ENCODE results near the gene LVRN. TPM values are rescaled to one million over a fixed set of nuclear protein-coding genes. Genes with fewer than 3 reads are reported as not detected.

The LVRN gene
- total RNA-seq, 4 donors from 2014 or later, result 1.4 to 7.6 TPM; not detected in 2

DNA sequence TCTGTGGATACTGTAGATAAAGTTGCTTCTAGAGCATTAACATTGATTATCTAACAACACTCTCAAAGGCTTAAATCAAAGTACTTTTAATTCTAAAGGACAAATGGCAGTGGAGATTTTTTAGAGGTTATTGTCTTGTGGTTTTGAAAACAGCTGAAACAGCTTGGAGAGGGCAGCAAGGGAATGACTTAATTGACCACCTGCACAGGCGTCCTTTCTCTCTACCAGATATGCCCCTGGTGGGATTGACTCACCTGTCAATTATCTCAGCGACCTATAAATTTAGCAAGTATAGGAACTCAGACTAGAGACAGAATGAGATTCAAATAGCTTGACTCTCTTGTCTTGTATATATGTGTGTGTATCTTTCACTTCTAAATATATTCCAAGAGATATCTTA is 83.5 kb downstream of the LVRN start:
- H3K4me3 ChIP-seq, result no peak overlapping the region
- TF ChIP-seq, protein P1, sequence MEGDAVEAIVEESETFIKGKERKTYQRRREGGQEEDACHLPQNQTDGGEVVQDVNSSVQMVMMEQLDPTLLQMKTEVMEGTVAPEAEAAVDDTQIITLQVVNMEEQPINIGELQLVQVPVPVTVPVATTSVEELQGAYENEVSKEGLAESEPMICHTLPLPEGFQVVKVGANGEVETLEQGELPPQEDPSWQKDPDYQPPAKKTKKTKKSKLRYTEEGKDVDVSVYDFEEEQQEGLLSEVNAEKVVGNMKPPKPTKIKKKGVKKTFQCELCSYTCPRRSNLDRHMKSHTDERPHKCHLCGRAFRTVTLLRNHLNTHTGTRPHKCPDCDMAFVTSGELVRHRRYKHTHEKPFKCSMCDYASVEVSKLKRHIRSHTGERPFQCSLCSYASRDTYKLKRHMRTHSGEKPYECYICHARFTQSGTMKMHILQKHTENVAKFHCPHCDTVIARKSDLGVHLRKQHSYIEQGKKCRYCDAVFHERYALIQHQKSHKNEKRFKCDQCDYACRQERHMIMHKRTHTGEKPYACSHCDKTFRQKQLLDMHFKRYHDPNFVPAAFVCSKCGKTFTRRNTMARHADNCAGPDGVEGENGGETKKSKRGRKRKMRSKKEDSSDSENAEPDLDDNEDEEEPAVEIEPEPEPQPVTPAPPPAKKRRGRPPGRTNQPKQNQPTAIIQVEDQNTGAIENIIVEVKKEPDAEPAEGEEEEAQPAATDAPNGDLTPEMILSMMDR (IDR thresholded peaks at IDR 0.05), result no peak
- no peaks in the 10 kb centered on the region for H3K36me3 ChIP-seq
- H3K9me3 ChIP-seq, result no peaks in the 10 kb centered on the region
- no peak overlapping the region for H3K27ac ChIP-seq
- H3K4me1 ChIP-seq, result no peaks in the 10 kb centered on the region
- intact Hi-C loops (cut with DNase I; ENCODE audit: low total_unique reads) (no loop called here), in situ Hi-C loops (cut with MboI; ENCODE audit: low pct_ligation_motif_present in 1 of 4, low pct_unique_long_range_greater_than_20kb in 1 of 4, low sequenced_read_pairs in 3 of 4) (no loop called here)
- WGBS, 2 donors (ENCODE audit: low coverage in 1 of 2), result 77 to 83% methylated on average over 2 of the region's 2 CpGs
- peaks cover 7% of the 10 kb centered on the region for H3K27me3 ChIP-seq
- DNase-seq, result no peak

DNA sequence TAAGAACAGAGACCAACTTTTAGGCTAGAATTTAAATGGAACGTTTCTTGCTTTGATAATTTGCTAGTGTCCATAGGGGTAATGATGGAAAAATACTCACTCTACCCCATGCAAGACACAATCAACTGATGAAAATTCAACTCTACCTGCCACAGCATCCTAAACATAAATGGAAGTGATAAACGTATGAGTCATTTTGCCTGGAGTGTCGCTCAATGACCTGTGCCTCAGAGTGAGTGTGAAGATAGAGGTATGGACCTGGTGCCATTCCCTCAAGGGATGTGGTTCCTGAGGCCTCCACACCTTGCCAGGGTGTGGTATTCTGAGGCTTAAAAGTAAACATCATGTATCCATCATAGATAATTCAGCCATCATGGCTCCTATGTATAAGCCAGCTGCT is 84.0 kb downstream of the LVRN start:
- DNase-seq, result no peak
- no peaks in the 10 kb centered on the region for H3K9me3 ChIP-seq
- no peak overlapping the region for H3K4me3 ChIP-seq
- 60 to 90% methylated on average over 1 to 3 of the region's 3 CpGs for WGBS, 2 donors (ENCODE audit: low coverage in 1 of 2)
- no peaks in the 10 kb centered on the region for H3K36me3 ChIP-seq
- intact Hi-C loops (cut with DNase I; ENCODE audit: low total_unique reads) (no loop called here), in situ Hi-C loops (cut with MboI; ENCODE audit: low pct_ligation_motif_present in 1 of 4, low pct_unique_long_range_greater_than_20kb in 1 of 4, low sequenced_read_pairs in 3 of 4) (no loop called here)
- H3K4me1 ChIP-seq, result no peaks in the 10 kb centered on the region
- no peak overlapping the region for H3K27ac ChIP-seq
- TF ChIP-seq, protein P1 (IDR thresholded peaks at IDR 0.05), result no peak
- TF ChIP-seq EP300 (IDR thresholded peaks at IDR 0.05; ENCODE audit: low read depth) (no peak), POLR2A (IDR thresholded peaks at IDR 0.05) (no peak), POLR2AphosphoS5 (IDR thresholded peaks at IDR 0.05) (no peak)
- H3K27me3 ChIP-seq, result peaks cover 7% of the 10 kb centered on the region

DNA sequence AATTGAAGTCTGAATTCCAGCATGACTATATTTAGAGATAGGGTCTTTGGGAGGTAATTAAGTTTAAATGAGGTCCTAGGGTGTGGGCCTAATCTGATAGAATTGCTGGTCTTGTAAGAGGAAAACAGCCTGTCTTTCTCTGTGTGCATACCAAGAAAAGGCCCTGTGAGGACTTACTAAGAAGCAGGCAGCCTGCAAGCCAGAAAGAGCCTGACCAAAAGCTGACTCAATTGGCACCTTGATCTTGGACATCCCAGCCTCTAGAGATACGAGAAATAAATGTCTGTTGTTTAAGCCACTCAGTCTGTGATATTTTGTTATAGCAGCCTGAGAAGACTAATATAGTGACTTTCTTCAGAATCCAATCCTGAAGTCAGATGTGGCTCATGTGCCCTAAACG is 84.5 kb downstream of the LVRN start:
- intact Hi-C loops (cut with DNase I; ENCODE audit: low total_unique reads) (no loop called here), in situ Hi-C loops (cut with MboI; ENCODE audit: low pct_ligation_motif_present in 1 of 4, low pct_unique_long_range_greater_than_20kb in 1 of 4, low sequenced_read_pairs in 3 of 4) (no loop called here)
- 75 to 92% methylated on average over 2 of the region's 2 CpGs for WGBS, 2 donors (ENCODE audit: low coverage in 1 of 2)
- Histone ChIP-seq H3K27ac (no peak overlapping the region), H3K4me3 (no peak overlapping the region), H3K27me3 (peaks cover 2% of the 10 kb centered on the region), H3K9me3 (no peaks in the 10 kb centered on the region), H3K4me1 (no peaks in the 10 kb centered on the region), H3K36me3 (no peaks in the 10 kb centered on the region)
- DNase-seq, result no peak
- no peak for TF ChIP-seq POLR2A (IDR thresholded peaks at IDR 0.05)
- TF ChIP-seq POLR2AphosphoS5 (IDR thresholded peaks at IDR 0.05), result no peak
- no peak for TF ChIP-seq EP300 (IDR thresholded peaks at IDR 0.05; ENCODE audit: low read depth)
- TF ChIP-seq, protein P1 (IDR thresholded peaks at IDR 0.05), result no peak

DNA sequence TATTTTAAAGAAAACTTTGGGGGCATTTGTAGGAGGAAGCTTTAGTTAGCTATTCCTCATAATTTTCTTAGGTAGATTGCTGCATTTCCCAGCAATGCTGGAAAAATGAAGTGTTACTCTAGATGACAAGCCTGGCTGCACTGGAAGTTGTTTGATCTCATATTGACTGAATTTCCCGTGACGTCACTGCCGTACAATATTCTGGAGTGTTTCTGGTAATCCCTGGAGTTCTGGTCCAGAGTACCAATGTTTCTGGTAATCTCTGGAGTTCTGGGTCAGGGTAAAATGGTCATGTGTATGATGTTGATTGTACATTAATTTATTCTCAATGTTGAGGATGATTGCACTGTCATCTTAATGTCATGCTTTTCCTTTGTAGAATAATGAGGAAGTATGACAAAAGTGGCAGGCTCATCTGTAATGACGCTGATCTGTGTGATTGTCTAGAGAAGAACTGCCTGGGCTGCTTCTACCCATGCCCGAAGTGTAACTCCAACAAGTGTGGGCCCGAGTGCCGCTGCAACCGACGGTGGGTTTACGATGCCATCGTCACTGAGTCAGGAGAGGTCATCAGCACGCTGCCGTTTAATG is 96.2 kb downstream of the LVRN start:
- peaks cover 10% of the 10 kb centered on the region for H3K27me3 ChIP-seq
- H3K36me3 ChIP-seq, result no peaks in the 10 kb centered on the region
- no peak overlapping the region for H3K27ac ChIP-seq
- no peaks in the 10 kb centered on the region for H3K4me1 ChIP-seq
- in situ Hi-C loops (cut with MboI; ENCODE audit: low pct_ligation_motif_present in 1 of 4, low pct_unique_long_range_greater_than_20kb in 1 of 4, low sequenced_read_pairs in 3 of 4), result loop anchor here (25.0 kb wide), 2 partner anchors 221 to 746 kb away; partner anchors contain the start of genes AP3S1 (in 1 of the 4) and ATG12 (in 1 of the 4)
- no peaks in the 10 kb centered on the region for H3K9me3 ChIP-seq
- no peak for TF ChIP-seq EP300 (IDR thresholded peaks at IDR 0.05; ENCODE audit: low read depth)
- no peak for TF ChIP-seq POLR2A (IDR thresholded peaks at IDR 0.05)
- TF ChIP-seq POLR2AphosphoS5 (IDR thresholded peaks at IDR 0.05), result no peak
- TF ChIP-seq, protein P1 (IDR thresholded peaks at IDR 0.05), result no peak
- H3K4me3 ChIP-seq, result no peak overlapping the region
- WGBS, 2 donors (ENCODE audit: low coverage in 1 of 2), result 76 to 82% methylated on average over 13 of the region's 13 CpGs
- DNase-seq, result no peak
- intact Hi-C loops (cut with DNase I; ENCODE audit: low total_unique reads), result no loop called here
